NCI-H2081 treated with DMSO at 0.1 percent for 48 hours (cell line): Measurements from ENCODE around the gene TMEM170A.
"Not testable (repeated sequence)": the region's sequence is repeated elsewhere in the genome, so short reads cannot be mapped to it uniquely, and the experiment has no call there.

Source experiments
- DNase-seq: peaks from one replicate; lab custom pipeline; 2025; lab: John Stamatoyannopoulos, UW

TMEM170A gene, protein sequence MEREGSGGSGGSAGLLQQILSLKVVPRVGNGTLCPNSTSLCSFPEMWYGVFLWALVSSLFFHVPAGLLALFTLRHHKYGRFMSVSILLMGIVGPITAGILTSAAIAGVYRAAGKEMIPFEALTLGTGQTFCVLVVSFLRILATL

GRCh38 chr16:75464122-75464918 is at the start of gene TMEM170A:
TMEM170A (minus strand) TSS chr16:75464689; CDS start chr16:75464600, 89 bp downstream.
- peak; percentile 79 for DNase-seq

- no peak for DNase-seq
Observed at GRCh38 chr16:75506574-75506973, 42.1 kb upstream of the TMEM170A start.

DNA sequence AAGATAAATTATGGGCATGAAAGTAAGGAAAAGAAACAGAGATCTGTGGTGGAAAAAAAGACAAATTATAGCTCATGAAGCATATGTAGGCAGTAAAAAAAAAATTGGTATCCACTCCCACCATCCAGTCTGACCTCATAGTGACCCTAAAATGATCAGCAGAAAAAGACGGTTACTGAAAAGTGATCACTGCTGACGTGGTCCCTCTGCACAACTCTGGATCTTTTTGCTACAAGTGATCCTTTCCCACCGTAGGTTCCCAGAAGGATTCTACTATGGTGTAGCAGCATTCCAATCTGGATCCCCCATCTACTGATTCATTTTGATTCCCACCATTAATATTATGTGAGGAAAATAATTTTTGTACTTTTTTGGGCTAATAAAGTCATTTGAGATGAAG is 41.6 kb upstream of the TMEM170A start:
- DNase-seq = no peak

DNA sequence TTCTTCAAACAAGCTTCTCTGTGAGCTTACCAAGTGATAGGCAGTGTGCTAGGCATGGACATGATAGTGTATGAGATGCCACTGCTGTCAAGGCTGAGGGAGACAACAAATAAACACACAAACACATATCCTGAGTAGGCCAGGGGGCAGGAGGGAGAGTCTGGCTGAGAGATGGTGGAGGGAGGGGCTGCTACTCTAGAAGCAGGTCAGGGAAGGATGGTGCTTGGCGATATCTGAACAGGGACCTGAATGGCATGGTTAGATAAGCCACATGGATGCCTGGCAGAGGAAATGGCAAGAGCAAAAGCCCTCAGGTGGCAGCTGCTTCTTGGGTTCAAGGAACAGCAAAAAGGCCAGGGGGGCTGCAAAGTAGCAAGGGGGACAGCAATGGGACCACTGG is 39.3 kb upstream of the TMEM170A start:
- no peak for DNase-seq

DNA sequence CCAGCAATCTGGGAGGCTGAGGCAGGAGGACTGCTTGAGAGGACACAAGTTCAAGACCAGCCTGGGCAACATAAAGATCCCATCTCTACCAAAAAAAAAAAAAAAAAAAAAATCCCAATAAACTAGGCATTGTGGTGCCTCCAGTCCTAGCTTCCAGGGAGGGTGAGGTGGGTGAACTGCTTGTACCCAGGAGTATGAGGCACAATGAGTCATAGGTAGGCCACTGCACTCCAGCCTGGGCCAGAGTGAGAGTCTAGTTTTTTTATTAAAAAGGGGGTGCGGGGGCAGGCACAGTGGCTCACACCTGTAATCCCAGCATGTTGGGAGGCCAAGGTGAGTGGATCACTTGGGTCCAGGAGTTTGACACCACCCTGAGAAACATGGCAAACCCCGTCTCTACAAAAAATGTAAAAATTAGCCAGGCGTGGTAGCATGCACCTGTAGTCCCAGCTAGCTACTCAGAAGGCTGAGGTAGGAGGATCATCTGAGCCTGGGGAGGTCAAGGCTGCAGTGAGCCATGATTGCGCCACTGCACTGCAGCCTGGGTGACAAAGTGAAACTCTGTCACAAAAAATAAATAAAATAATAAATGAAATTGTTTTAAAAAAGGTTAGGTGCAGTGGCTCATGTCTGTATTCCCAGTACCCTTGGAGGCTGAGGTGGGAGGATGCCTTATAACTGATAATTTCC is 38.6 kb upstream of the TMEM170A start:
- DNase-seq = no peak

DNA sequence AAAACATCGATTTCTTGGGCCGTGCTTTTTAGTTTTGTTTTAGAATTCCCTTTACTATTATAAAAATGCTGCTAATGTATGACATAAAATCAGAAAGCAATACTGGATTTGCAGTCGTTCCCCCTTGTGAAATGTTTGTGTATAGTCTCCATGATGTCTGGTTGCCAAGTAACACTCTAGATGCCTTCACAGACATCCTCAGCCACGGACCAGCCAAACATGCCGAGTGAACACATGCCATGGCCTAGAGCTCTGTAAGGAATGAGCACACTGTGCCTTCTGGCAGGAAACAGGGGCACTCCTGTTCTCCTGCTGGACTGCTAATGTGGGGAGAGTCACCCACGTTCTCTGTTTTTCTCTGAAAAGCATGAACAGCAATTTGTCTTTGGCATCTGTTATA is 37.3 kb upstream of the TMEM170A start:
- DNase-seq = not testable (repeated sequence)

DNA sequence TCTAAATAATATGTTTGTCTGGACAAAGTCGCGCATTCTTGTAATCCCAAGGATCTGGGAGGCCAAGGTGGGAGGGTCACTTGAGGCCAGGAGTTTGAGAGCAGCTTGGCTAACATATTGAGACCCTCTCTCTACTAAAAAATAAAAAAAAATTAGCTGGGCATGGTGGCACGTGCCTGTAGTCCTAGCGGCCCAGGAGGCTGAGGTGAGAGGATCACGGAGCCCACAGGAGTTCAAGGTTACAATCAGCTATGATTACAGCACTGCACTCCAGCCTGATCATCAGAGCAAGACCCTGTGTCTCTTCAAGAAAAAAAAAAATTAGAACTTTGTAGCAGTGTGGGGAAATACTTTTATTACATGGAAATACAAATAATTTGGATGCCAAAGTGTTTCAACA is 36.9 kb upstream of the TMEM170A start:
- DNase-seq = no peak

GRCh38 chr16:75498605-75499322 is 34.3 kb upstream of the TMEM170A start:
- DNase-seq = not testable (repeated sequence)

DNA sequence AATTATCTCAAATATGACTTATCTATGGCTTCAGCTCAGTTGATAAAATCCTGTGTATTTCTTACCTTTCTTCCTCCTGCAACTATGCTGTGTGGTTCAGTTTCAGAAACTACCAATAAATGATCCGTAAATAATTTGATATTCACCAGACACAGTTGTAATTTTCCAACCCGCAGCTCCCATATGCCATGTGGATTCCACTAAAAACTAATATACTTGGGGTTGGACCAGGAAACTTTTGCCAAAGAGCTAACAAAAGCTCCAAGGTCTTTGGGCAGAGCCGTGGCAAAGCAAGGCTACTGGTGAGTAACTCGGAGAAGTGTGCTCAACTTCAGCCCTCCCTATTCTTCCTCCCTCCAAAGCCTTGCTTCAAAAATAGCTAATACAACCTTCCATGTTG is 33.1 kb upstream of the TMEM170A start:
- DNase-seq = no peak

- no peak for DNase-seq
Observed at GRCh38 chr16:75495076-75495674, 30.7 kb upstream of the TMEM170A start, which contains the start of gene CHST6. CHST6 (minus strand) TSS chr16:75495441; CDS start chr16:75479828, 15,613 bp downstream.

- no peak for DNase-seq
Observed at GRCh38 chr16:75494661-75495075, 30.2 kb upstream of the TMEM170A start.

- DNase-seq = no peak
Observed at GRCh38 chr16:75494184-75494583, 29.7 kb upstream of the TMEM170A start.

DNA sequence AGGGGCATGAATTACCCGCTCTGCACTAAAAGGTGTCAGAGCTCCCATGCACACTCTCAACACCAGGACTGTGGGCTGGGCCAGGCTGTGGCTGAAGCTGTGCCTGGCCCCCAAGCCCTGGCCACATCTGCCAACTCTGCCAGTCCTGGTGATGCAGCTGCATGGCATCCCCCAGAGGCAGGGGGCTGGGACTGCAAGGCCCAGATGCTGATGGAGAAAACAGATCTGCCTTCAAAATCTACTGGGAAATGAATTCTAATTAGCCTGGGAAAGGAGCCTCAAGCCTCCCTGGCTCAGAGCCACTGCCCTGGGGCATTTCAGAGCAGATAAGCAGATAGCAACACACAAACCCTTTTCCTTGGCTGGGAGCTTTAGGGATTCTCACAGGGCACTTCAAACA is 27.4 kb upstream of the TMEM170A start:
- no peak for DNase-seq

DNA sequence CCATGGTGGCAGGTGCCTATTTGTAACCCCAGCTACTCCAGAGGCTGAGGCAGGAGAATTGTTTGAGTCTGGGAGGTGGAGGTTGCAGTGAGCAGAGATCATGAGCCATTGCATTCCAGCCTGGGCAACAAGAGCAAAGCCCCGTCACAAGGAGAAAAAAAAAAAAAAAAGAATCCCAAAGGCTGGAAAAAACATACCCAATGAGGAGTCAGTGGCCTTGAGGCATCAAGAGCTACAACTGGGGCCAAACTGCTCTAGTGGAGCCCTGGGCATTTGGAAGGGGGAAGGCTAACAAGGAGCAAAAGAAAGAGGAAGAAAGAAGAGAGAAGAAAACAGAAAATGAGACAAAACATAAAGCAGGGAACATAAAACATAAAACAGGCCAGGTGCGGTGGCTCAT is 23.8 kb upstream of the TMEM170A start:
- DNase-seq = no peak

- DNase-seq = no peak
Observed at GRCh38 chr16:75486676-75487313, 22.3 kb upstream of the TMEM170A start.

DNA sequence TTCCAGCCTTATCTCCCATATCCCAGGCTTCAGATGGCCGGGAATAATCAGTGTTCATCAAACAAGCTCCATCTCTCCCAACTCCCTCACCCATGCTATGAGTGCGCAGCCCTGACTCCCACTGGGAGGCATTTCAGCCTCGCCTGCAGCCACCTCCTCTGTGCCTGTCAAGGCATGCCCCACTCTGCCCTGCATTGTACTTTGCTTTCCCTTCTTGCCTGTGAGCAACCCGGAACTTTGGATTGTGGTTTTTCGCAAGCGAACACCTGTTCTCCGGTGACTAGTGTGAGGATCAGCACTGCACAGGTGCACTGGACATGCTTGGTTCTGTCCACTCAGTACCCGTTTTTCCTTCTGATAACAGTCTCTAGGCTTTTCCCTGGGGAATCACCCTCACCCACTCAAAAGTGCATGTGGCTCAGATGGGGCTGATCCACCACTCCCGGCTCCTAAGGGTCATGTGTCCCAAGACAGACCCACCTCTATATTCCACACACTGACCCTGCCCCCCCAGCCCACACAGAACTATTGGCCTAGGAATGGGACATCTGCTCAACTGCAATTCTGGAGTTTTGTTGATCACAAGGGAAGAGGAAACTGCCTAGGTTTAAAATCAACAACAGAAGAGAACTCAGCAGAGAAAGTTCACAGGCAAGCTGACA is 21.7 kb upstream of the TMEM170A start:
- DNase-seq = no peak

GRCh38 chr16:75485230-75486013 is 20.9 kb upstream of the TMEM170A start:
- no peak for DNase-seq

- DNase-seq = no peak
Observed at GRCh38 chr16:75483222-75483621, 18.7 kb upstream of the TMEM170A start.

DNA sequence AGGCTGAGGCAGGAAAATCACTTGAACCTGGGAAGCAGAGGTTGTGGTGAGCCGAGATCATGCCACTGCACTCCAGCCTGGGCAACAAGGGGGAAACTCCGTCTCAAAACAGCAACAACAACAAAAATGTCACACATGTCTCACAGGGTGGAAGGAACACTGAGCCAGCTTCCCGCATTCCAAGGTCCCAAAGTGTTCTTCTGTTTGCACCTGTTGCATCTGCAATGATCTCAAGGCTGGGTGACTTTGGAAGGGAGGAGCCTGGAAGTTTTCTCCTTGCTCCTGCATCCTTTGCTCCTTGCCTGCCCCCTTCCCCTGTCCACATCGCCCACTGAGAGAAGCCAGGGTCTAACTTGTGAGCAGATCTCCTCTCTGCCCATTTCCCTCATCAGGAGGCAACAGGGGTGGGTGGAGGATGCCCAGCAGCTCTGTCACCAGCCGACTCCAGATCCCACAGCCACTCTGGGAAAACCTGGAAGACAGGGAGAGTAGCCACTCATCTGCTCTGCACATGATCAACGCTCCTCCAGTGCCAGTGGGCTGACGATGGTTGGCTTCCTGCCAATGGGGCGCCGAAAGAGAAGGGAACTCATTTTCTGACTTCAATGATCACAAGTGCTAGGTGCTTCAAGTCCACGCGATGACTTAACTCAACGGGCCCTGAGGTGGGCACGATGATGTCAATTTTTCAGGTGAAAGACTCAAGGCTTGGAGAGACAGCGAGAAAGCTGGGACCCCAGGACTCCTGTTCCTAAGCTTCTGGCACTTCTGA is 18.1 kb upstream of the TMEM170A start:
- DNase-seq = no peak
